Measurements from ENCODE around the gene GOLGA5.

DNA sequence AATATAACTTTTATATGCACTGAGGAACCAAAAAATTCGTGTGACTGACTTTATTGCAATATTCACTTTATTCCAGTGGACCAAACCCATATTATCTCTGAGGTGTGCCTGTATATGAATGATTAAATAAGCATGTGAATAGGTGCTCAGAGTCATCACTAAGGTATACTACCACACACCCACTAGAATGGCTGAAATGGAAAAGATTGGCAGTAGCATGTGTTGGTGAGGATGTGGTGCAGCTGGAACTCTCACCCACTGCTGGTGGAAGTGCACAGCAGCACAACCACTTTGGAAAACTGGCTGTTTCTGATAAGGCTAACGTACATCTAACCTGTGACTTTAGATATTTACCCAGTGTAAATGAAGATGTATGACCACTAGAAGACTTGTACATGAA is 36.8 kb downstream of the GOLGA5 start:
- TF ChIP-seq, protein P1, sequence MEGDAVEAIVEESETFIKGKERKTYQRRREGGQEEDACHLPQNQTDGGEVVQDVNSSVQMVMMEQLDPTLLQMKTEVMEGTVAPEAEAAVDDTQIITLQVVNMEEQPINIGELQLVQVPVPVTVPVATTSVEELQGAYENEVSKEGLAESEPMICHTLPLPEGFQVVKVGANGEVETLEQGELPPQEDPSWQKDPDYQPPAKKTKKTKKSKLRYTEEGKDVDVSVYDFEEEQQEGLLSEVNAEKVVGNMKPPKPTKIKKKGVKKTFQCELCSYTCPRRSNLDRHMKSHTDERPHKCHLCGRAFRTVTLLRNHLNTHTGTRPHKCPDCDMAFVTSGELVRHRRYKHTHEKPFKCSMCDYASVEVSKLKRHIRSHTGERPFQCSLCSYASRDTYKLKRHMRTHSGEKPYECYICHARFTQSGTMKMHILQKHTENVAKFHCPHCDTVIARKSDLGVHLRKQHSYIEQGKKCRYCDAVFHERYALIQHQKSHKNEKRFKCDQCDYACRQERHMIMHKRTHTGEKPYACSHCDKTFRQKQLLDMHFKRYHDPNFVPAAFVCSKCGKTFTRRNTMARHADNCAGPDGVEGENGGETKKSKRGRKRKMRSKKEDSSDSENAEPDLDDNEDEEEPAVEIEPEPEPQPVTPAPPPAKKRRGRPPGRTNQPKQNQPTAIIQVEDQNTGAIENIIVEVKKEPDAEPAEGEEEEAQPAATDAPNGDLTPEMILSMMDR (IDR thresholded peaks at IDR 0.05) = no peak
- no peak for TF ChIP-seq POLR2A (IDR thresholded peaks at IDR 0.05)

All from right lobe of liver (tissue), 4 donors.